Hepatocyte (in vitro differentiated cells): ENCODE results near the gene RNF168.

Experiments
- CTCF ChIP-seq: fragments of 200-600 bp; sonication (generic); IDR thresholded peaks from 2 replicates; pipeline ENCODE4 v1.5.1; 2016; ENCODE audit warnings: antibody characterized with exemption, mild to moderate bottlenecking; ENCODE audit not compliant: poor library complexity
- EZH2 ChIP-seq: fragments of 200-600 bp; sonication (generic); IDR thresholded peaks from 2 replicates; pipeline ENCODE4 v1.6.1; 2016; ENCODE audit warnings: antibody characterized with exemption, mild to moderate bottlenecking, borderline replicate concordance

GRCh38 chr3:196463478-196463756, 40.2 kb downstream of the RNF168 start:
- TF ChIP-seq CTCF (no peak), EZH2 (no peak)
